HG03108 (cell line): Measurements from ENCODE around the gene BAIAP2.
"Not testable (repeated sequence)": the region's sequence is repeated elsewhere in the genome, so short reads cannot be mapped to it uniquely, and the experiment has no call there.

Experiments
- ATAC-seq: cut with Tn5 transposase; IDR thresholded peaks from one replicate; pipeline ENCODE4 v1.9.1; 2021; ENCODE audit warnings: moderate library complexity; ENCODE audit not compliant: unreplicated experiment

Gene BAIAP2

DNA sequence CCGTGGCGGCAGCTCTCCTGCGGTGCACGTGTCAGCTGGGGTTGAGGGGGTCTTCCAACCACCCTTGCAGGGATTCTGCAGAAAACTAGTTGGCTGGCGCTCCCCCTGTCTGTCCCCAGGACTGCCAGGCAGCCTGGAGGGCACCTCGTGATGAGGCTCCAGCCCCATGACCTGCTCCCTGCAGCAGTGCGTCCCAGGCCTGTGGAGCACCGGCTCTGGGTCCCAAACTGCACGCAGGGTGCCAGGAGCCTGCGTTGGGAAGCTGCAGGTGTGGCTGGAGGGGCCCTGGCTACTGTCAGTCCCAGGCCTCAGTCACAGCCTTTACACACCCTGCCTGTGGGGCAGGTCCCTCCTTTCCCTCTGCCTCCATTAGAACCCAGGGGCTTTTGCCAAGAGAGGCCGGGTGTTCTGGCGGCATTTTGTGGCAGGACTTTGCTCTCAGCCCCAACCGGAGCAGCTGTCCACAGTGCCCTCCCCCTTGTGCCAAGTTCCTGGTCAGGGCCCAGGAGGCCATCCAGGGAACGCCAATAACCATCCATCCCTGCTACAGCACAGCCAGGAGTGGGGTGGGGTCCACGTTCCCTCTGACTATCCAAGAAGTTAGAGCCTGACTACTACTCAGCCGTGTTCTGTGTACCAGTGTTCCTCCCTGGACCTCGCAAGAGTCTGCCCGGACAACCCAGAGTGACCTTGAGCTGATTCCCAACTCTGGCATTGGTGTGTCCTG is 34.2 kb upstream of the BAIAP2 start:
- no peak for ATAC-seq

DNA sequence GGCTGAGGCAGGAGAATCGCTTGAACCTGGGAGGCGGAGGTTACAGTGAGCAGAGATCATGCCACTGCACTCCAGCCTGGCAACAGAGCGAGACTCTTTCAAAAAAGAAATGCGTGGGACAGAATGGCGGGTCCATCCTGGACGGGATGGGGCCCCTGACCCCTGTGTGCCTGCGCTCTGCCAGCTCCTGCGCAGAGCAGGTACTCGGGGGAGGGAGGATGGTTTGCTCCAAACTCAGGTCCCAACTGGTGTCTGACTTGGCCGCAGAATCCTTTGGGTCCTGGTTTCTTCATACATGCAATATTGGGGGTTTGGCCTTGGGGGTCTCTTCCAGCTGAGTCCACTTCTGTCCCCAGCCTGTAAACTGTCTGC is 33.0 kb upstream of the BAIAP2 start:
- no peak for ATAC-seq

DNA sequence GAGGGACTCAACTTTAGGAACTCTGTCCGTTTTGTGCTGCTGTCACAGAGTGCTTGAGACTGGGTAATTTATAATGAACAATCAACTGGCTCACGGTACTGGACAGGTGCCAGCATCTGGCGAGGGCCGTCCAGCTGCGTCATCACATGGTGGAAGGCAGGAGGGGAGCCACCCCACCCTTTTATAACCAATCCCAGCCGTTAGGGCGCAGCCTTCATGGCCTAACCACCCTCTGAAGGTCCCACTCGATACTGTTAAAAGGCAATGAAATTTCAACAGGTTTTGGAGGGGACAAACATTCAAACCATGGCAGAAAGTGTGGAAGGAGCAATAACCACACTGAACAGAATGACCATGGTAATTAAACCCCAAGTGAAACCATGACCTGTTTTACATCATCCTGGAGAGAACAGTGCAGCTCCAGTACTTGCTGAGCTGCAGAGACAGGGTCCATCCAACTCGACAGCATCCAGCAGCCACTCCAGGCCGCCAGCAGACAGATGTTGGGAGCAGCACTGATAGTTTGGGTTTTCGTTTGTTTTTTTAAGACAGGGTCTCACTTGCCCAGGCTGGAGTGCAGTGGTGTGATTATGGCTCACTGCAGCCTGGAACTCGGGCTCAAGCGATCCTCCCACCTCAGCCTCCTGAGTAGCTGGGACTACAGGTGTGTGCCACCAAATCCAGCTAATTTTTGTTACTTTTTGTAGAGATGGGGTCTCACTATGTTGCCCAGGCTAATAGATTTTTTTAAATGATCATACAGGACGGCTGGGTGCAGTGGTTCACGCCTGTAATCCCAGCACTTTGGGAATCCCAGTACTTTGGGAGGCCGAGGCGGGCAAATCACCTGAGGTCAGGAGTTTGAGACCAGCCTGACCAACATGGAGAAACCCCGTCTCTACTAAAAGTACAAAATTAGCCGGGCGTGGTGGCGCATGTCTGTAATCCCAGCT is 32.3 kb upstream of the BAIAP2 start:
- no peak for ATAC-seq

DNA sequence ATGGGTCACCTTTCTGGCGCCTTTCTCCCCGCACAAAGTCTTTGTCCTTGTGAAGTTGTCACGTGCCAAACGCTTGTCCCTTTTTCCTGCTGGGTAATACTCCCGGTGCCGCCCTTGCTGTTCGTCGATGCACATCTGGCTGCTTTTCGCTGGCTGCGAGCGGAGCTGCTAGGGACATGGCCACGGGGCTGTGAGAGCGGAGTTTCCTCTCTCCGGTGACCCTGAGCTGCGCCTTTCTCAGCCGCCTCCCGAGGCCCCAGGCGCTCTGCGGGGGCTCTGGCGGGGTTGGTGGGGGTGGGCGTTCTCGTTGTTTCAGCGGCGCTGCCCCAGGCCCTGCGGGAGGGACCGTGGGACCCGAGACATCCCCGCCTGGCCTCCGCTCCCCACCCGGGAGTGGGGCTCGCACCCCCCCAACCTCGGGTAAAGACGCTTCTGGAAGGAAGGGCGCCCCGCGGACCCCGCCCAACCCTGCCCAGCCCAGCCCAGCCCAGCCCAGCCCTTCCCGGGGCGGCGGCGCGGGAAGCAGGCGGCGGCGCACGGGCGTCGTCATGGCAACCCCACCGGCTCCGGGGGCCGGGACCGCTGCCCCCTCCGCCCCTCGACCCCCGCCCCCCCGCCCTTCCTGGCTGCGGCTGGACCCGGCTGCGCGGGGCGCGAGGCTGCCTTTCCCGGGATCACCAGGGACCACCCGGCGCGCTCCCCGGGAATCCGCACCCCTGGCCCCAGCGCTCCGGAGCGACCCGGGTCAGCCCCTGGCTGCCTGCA is 31.1 kb upstream of the BAIAP2 start:
- no peak for ATAC-seq

DNA sequence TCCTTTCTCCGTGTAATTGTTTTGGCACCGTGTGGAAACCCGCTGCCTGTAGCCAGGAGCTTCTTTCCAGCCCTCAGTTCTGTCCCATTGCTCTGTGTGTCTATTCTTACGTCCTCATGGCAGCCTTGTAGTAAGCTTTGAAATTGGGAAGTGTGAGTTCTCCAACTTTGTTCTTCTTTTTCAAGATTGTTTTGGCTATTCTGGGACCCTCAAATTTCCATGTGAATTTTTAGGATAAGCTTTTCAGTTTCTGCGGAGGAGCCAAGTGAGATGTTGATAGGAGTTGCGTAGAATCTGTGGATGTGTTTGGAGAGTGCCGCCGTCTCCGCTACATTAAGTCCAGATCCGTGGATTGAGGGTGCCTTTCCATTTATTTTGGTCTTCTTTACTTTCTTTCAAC is 28.1 kb upstream of the BAIAP2 start:
- no peak for ATAC-seq

DNA sequence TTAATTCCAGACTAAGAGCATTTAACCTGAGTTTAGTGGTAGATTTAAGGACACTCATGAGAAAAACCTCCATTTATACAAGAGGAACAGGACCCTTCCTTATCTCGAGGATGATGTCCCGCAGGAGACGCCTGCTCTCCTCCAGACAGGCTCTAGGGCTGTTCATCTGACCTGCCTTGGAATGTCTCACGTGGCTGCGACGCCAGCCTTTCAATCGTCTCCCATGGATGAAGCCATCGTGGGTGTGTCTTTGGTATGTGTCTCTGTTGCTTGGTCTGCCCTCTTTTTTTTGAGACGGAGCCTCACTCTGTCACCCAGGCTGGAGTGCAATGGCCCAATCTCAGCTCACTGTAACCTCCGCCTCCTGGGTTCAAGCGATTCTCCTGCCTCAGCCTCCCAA is 26.8 kb upstream of the BAIAP2 start:
- ATAC-seq = no peak

DNA sequence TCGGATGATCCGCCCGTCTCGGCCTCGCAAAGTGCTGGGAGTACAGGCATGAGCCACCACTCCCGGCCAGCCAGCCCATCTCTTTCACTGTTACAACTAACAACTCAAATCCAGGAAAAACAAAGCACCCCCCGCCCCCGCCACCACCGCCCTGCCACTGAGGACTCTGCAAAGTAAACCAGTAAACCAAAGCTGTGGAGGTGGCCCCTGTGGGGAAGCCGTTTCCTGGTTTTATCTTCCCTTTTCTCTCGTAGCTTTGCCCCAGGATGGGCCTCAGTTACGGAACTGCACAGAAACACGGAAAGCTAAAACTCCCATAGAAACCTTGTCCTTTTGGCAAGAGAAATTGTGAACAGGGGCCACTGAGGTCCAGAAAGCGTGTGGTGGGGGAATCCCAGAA is 25.8 kb upstream of the BAIAP2 start:
- ATAC-seq = no peak

DNA sequence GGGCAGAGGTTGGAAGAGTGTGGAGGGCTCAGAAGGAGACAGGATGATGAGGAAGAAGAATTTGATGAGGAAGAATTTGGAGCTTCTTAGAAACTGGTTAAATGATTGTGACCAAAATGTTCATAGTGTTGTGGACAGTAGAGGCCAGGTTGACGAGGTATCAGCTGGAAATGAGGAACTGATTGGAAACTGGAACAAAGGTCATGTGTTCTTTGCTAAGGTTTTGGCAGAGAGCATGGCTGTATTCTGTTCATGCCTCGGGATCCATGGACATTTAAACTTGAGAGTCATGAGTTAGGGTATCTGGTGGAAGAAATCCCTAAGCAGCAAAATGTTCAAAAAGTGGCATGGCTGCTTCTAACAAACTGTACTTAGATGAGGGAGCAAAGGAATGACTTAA is 24.0 kb upstream of the BAIAP2 start:
- ATAC-seq = no peak

DNA sequence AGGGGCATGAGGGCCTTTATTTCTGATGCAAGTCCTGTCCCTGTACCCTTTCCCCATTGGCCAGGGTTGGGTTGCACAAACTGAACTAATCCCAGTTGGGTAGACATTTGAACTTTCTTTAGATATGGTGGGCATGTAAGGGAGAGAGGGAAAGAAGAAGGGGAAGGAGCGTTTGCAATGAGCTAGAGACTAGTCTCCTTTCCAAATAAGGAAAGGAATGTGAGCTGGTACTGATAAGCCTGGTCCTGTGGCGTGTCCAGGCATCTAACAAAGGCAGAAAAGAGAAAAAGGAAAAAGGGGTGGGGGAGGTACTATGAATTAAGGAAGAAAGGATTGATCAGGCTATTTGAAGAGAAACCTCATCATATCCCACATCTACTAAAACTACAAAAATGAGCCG is 23.0 kb upstream of the BAIAP2 start:
- ATAC-seq = no peak

DNA sequence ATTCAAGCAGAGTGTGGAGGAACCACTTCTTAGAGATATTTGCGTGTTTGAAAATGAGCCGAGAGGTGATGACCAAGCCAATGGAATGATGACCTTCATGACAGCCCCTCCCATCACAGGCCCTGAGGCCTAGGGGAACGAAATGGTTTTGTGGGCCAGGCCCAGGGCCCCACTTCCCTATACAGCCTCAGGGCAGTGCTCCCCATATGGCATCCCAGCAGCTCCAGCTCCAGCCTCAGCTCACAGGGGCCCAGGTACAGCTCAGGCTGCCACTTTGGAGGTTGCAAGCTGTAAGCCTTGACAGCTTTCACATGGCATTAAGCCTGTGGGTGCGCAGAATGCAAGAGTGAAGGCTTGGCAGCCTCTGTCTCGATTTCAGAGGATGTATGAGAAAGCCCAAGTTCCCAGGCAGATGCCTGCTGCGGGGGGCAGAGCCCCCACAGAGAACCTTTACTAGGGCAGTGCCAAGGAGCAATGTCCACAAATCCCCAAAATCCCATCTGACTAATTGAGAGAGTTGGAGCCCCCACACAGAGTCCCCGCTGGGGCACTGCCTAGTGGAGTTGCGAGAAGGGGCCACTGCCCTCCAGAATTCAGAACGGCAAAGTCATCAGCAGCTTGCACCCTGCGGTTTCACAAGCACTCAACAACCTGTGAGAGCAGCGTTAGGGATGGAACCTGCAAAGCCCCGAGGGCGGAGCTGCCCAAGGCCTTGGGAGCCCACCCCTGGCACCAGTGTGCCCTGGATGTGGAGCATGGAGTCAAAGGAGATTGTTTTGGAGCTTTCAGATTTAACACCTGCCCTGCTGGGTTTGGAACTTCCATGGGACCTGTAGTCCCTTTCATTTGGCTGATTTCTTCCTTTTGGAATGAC is 22.1 kb upstream of the BAIAP2 start:
- ATAC-seq = no peak

DNA sequence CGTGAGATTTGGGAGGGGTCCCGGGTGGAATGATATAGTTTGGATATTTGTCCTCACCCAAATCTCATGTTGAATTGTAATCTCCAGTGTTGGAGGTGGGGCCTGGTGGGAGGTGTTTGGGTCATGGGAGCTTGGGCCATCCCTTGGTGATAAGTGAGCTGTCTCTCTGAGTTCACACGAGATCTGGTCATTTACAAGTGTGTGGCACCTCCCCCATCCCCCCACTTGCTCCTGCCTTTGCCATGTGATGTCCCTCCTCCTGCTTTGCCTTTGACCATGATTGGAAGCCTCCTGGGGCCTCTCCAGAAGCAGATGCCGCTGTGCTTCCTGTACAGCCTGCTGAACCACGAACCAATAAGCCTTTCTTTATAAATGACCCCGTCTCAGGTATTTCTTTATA is 21.3 kb upstream of the BAIAP2 start:
- ATAC-seq = no peak

DNA sequence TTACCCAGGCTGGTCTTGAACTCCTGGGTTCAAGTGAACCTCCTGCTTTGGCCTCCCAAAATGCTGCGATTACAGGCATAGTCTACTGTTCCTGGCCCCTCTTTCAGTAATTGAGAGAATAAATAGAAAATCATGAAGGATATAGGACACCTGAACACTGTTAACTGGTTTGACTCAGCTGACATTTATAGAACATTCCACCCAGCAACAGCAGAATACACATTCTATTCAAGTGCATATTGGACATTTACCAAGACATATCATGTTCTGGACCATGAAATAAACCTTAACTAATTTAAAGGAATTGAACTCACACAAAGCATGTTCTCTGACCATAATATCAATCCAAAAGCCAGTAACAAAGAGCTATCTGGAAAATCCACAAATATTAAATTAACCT is 19.8 kb upstream of the BAIAP2 start:
- ATAC-seq = no peak

DNA sequence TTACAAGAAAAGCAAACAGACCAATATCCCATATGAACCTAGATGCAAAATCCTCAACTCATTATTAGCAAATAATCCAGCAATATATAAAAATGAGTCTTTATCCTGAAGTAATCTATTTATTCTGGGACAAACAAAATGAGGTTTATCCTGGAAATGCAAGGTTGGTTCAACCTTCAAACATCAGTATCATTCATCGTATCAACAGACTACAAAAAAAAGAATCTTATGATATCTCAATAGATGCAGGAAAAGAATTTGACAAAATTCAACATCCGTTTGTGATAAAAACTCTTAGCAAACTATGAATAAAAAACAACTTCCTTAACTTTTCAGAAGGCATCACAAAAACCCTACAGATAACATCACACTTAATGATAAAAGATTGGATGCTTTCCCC is 18.4 kb upstream of the BAIAP2 start:
- no peak for ATAC-seq

DNA sequence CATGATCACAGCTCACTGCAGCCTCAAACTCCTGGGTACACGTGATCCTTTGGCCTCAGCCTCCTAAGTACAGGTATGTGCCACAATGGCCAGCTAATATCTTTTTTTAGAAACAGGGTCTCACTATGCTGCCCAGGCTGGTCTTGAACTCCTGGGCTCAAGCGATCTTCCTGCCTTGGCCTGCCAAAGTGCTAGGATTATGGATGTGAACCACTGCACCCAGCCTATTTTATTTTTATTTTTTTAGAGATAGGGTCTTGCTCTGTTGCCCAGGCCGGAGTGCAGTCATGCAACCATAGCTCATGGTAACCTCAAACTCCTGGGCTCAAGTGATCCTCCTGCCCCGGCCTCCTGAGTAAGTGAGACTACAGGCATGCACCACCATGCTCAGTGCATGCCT is 17.6 kb upstream of the BAIAP2 start:
- ATAC-seq = not testable (repeated sequence)

DNA sequence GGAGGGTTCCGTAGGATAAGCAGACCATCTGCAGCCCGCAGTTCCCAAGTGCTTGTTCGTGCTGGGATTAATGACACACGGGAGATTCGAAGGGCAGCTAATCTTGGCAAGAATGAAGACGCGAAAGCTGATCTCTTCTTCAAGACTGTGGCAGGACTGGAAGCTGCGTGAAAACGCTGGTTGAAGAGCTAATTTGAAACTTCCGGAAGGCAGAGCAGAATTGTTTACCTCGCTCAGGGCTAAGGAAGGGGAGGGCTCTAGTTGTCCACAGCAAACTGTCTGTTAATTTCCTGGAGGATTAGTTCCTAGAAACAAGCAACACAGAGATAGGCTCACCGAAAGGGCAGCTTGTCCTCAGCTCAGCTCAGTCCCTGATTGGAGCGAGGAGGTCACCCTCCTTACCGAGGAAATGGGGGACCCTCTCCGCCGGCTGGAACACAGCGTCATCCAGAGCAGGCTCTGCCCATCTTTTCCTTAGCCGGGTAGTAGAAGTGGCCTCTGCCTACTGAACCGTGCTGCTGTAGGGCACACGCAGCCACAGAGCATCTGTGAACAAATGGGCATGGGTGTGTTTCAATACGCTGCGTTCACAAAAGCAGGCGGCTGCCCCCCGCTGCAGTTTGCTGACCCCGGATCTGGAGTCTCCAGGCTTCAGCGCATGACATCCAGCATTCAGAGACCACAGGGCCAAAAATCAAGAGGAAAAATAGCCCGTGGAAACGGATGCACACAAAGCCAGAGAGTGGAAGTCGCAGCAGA is 16.7 kb upstream of the BAIAP2 start:
- no peak for ATAC-seq

DNA sequence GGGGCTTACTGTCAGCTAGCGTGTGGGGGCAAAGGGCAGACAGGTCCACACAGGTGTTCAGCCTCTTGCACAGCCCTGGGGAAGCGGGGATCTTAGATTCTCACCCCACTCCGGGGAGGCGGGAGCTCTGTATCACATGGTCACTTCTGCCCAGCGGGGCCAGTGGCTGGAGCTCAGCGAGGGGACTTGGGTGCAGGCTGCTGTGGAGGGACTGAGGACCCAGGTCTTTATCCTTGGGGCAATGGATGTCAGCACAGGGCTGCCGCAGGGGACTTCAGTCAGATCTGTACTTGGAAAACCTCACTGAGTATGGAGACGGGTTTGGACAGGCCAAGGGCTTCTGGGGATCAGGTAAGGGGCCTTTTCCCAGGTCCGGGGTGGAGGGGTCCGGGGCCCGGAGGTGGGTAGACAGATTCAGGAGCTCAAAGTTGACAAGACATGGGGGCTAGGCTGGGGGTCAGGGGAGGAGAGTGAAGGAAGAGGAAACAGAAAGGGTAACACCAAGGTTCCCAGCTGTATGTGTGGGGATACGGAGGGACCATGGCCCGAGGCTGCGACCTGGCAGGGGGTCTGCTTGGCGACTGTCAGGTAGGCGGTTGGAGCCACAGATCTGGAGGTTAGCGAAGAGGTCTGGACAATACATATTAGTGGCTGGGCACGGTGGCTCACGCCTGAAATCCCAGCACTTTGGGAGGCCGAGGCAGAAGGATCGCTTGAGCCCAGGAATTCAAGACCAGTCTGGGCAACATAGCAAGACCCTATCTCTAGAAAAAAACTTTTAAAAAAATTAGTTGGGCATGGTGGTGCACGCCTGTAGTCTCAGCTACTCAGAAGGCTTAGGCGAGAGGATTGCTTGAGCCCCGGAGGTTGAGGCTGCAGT is 15.1 kb upstream of the BAIAP2 start:
- no peak for ATAC-seq

DNA sequence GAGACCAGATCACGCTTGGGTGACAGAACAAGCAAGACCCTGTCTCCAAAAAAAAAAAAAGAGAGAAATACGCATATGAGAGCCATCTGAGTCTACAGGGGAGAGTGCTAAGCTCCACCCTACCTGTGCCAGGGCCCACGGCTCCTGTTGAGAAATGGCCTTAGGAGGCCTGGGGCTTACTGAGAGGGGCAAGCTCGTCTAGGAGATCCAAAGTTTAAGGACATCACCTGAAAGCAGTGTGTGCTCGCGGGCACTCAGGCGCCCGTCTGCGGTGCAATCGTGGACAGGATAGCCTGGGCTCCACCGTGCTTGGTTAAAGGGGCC is 14.5 kb upstream of the BAIAP2 start:
- ATAC-seq = no peak

DNA sequence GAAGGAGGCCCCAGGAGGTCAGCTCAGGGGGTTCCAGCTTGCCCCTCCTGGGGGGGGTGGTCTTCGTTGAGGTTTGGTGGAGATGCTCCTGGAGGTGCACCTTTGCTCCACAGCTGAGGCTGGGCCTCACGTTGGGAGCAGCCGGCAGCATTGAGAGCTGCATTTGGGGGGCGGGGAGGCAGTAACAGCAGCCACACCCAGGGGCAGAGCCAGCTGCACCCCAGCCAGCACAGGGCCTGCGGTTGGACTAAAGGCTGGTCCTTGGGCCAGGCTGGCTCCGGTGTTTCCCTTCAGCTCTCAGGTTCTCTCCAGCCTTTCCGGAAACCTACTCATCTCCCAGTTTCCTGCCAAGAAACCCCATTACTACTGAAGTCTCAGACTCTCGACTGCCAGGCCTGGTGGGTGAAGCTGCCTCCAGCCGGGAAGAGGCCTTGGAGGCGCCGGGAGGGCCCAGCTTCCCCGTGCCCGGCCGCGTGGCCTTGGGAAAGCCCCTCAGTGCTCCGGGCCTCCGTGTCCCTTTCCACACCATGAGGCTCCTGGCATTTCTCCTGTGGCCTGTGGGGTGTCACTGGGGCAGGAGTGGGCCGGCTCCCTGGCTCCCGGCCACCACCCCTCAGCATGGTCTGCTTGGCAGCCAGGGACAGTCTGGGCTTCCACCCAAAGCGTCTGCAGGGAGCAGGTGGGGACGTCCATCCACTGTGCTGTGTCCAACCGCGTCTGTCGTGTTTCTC is 14.0 kb upstream of the BAIAP2 start:
- ATAC-seq = no peak
